GM12878 (cell line): ENCODE measurements around the gene STARD13. TPM values are rescaled to one million over a fixed set of nuclear protein-coding genes. Genes with fewer than 3 reads are reported as not detected.

Experiments used
- ATAC-seq: fragments of 200-7000 bp; cut with Tn5 transposase; 3 replicates; pipeline ENCODE4 v1.9.1; 2020; ENCODE audit warnings: mild to moderate bottlenecking, moderate library complexity
- Bru-seq: library from RNA; stranded (reverse); fragments of 400-500 nt; gene quantifications from one replicate; lab custom pipeline; 2021; lab: Mats Ljungman, UMichigan
- BruChase-seq, 2 experiments: library from RNA; stranded (reverse); fragments of 400-500 nt; gene quantifications; one replicate each; lab custom pipeline; 2021; lab: Mats Ljungman, UMichigan
- BruUV-seq: library from RNA; stranded (reverse); fragments of 400-500 nt; replicated peaks from 2 replicates; lab custom pipeline; 2021; lab: Mats Ljungman, UMichigan
- CTCF ChIA-PET: fragments of 300-600 bp; sonication (Branson Sonifier 250); formaldehyde crosslinking; extraction: SDS; loops from one replicate; lab custom pipeline; 2021; ENCODE audit warnings: inconsistent platforms; lab: Yijun Ruan, JAX
- POLR2A ChIA-PET: fragments of 350-600 bp; formaldehyde crosslinking; extraction: SDS; loops from one replicate; lab custom pipeline; 2021; ENCODE audit warnings: inconsistent platforms; lab: Charles Lee
- RAD21 ChIA-PET: fragments of 300-600 bp; sonication (Branson Sonifier 250); formaldehyde crosslinking; loops from one replicate; lab custom pipeline; 2023; ENCODE audit warnings: antibody characterized with exemption; ENCODE audit not compliant: unreplicated experiment; lab: Charles Lee
- SMC1A ChIA-PET: fragments of 300-600 bp; sonication (Branson Sonifier 250); formaldehyde crosslinking; loops from one replicate; lab custom pipeline; 2023; ENCODE audit not compliant: unreplicated experiment, uncharacterized antibody; lab: Charles Lee
- DNase-seq: peaks from one replicate; pipeline ENCODE4 v3.0.0-alpha.2; 2011; ENCODE audit warnings: low read depth, low spot score
- FAIRE-seq: peaks from 3 replicates; lab custom pipeline; 2011; peaks lifted over from hg19 to GRCh38; lab: Jason Lieb, UNC
- H2AFZ ChIP-seq: 2 replicates; pipeline ENCODE4 v1.6.0; 2011; ENCODE audit warnings: low read depth, low read length, control low read depth; ENCODE audit not compliant: control insufficient read depth
- H3K27ac ChIP-seq: 2 replicates; pipeline ENCODE4 v1.5.1; 2011; ENCODE audit warnings: control low read depth; ENCODE audit not compliant: control insufficient read depth, insufficient read depth
- H3K27me3 ChIP-seq, 2 experiments: replicated peaks in 1 of 2; 2 replicates each; pipeline versions ENCODE4 v1.6.0 to v1.6.1; 2011; ENCODE audit warnings: low read length in 1 of 2; ENCODE audit not compliant: control insufficient read depth in 2 of 2, insufficient read depth in 2 of 2
- H3K36me3 ChIP-seq, 2 experiments: 2 replicates each; pipeline ENCODE4 v1.5.1; 2011; ENCODE audit warnings: low read length in 1 of 2; ENCODE audit not compliant: control insufficient read depth in 2 of 2, insufficient read depth in 2 of 2
- H3K4me1 ChIP-seq: 2 replicates; pipeline ENCODE4 v1.6.1; 2011; ENCODE audit warnings: mild to moderate bottlenecking, low read length, moderate library complexity, mixed read lengths; ENCODE audit not compliant: control insufficient read depth, insufficient read depth
- H3K4me2 ChIP-seq: 2 replicates; pipeline ENCODE4 v1.6.0; 2011; ENCODE audit warnings: control low read depth; ENCODE audit not compliant: control insufficient read depth, insufficient read depth
- H3K4me3 ChIP-seq: fragments of 200-600 bp; sonication (generic); 2 replicates; pipeline ENCODE4 v1.5.1; 2016
- H3K79me2 ChIP-seq: 2 replicates; pipeline ENCODE4 v1.6.0; 2011; ENCODE audit warnings: low read length; ENCODE audit not compliant: control insufficient read depth, insufficient read depth
- H3K9ac ChIP-seq: 2 replicates; pipeline ENCODE4 v1.8.0; 2011; ENCODE audit warnings: low read length, control low read depth, mixed read lengths; ENCODE audit not compliant: control insufficient read depth, insufficient read depth
- H3K9me3 ChIP-seq: replicated peaks from 3 replicates; pipeline ENCODE4 v1.5.1; 2011; ENCODE audit warnings: mild to moderate bottlenecking, low read length; ENCODE audit not compliant: control insufficient read depth, insufficient read depth
- H4K20me1 ChIP-seq: 2 replicates; pipeline ENCODE4 v1.6.0; 2011; ENCODE audit not compliant: control insufficient read depth, insufficient read depth
- BCLAF1 ChIP-seq: fragments of 450-650 bp; IDR thresholded peaks from 2 replicates; pipeline ENCODE4 v1.6.1; 2017; ENCODE audit warnings: antibody characterized with exemption, mild to moderate bottlenecking, moderate library complexity
- BHLHE40 ChIP-seq, 2 experiments: fragments of 450-650 bp in 1 of 2; IDR thresholded peaks; 2 replicates each; pipeline ENCODE4 v1.6.1; 2011 to 2017; ENCODE audit warnings: low read depth in 2 of 2, borderline replicate concordance in 1 of 2, improper control_type of control experiment in 1 of 2, low read length in 1 of 2, mild to moderate bottlenecking in 1 of 2
- E2F4 ChIP-seq: IDR thresholded peaks from 2 replicates; pipeline ENCODE4 v1.6.1; 2012; ENCODE audit warnings: low read depth, low read length, improper control_type of control experiment
- FOS ChIP-seq: IDR thresholded peaks from 3 replicates; pipeline ENCODE4 v1.6.1; 2011; ENCODE audit warnings: borderline replicate concordance; ENCODE audit not compliant: insufficient read length; ENCODE audit errors: extremely low read depth
- MAX ChIP-seq: IDR thresholded peaks from 2 replicates; pipeline ENCODE4 v1.6.1; 2012; ENCODE audit warnings: low read depth, low read length, improper control_type of control experiment
- PML ChIP-seq: IDR thresholded peaks from 2 replicates; pipeline ENCODE4 v1.6.1; 2012; ENCODE audit warnings: low read length, inconsistent platforms
- RAD21 ChIP-seq: IDR thresholded peaks from 2 replicates; pipeline ENCODE4 v1.6.1; 2011; ENCODE audit warnings: mild to moderate bottlenecking, low read depth, low read length, moderate library complexity; ENCODE audit not compliant: insufficient read depth
- USF1 ChIP-seq: IDR thresholded peaks from 2 replicates; pipeline ENCODE4 v1.6.1; 2011; ENCODE audit warnings: borderline replicate concordance, low read depth, mild to moderate bottlenecking, moderate library complexity, mixed read lengths, low read length; ENCODE audit not compliant: insufficient read depth; ENCODE audit errors: extremely low read length
- USF2 ChIP-seq: IDR thresholded peaks from 2 replicates; pipeline ENCODE4 v1.6.1; 2011; ENCODE audit warnings: low read depth, low read length, improper control_type of control experiment, borderline replicate concordance
- WGBS: methylation state at CpG from one replicate; pipeline ENCODE4 v1.1.6; 2016; ENCODE audit warnings: low lambda C conversion rate; ENCODE audit not compliant: insufficient replicate concordance, insufficient coverage; ENCODE audit errors: missing lambda C conversion rate; 5-methylcytosine and 5-hydroxymethylcytosine counted together
- in situ Hi-C: fragments of 300-500 bp; cut with MboI; formaldehyde crosslinking; loops from 9 replicates; pipeline ENCODE4 v1.14.3; 2018; ENCODE audit warnings: mixed read lengths
- intact Hi-C: fragments of 100-400 bp; cut with micrococcal nuclease; formaldehyde crosslinking; loops from one replicate; pipeline ENCODE4 v1.14.2; 2022; ENCODE audit not compliant: unreplicated experiment
- long read RNA-seq, 2 experiments: library from polyadenylated mRNA; unstranded; transcript quantifications; one replicate each; pipeline ENCODE4 v2.0.0, GENCODE V29; 2019 to 2020
- polyA minus RNA-seq, 3 experiments: library from RNA; depleted of rRNA, polyadenylated mRNA; stranded (reverse); fragments of >200 nt; gene quantifications; 2 replicates each; pipeline ENCODE4 v1.2.3, GENCODE V29; 2011
- polyA plus RNA-seq, 11 experiments: library from polyadenylated mRNA; depleted of rRNA in 4 of 11; unstranded in 6 of 11; stranded (reverse) in 5 of 11; fragments of >200 nt; fragmentation: Nextera tagmentation in 4 of 11; fragmentation: Illumina TruSeq in 1 of 11; extraction: Ambion mirVana in 4 of 11; extraction: Trizol in 1 of 11; gene quantifications; 1 replicate in 1 of 11; 2 replicates in 10 of 11; pipeline versions ENCODE4 v1.2.1 to v1.2.3, GENCODE V29; 2011 to 2016; ENCODE audit warnings: inconsistent platforms in 2 of 11, missing spikeins in 2 of 11, low read depth in 1 of 11
- total RNA-seq, 4 experiments: library from RNA; depleted of rRNA in 3 of 4; stranded (reverse); fragments of >200 nt in 3 of 4; fragmentation: Illumina TruSeq in 1 of 4; extraction: Trizol in 1 of 4; gene quantifications; 2 replicates each; pipeline versions ENCODE4 v1.2.1 to v1.2.3, GENCODE V29; 2013 to 2021

The STARD13 gene
- 81.3 and 82.3 TPM in 2 replicates for total RNA-seq (2013; cell fraction: nucleolus; rRNA removed)
- total RNA-seq (2014; rRNA removed) (12.8 and 14.0 TPM in 2 replicates), total RNA-seq (2014; rRNA removed; fragmentation: Illumina TruSeq; extraction: Trizol) (9.0 and 9.3 TPM in 2 replicates), total RNA-seq (2021) (15.1 and 15.9 TPM in 2 replicates), polyA plus RNA-seq (2011; rRNA removed) (35.7 and 41.6 TPM in 2 replicates), polyA plus RNA-seq (2014; fragmentation: Illumina TruSeq; extraction: Trizol) (7.5 and 8.6 TPM in 2 replicates), polyA plus RNA-seq (2014; fragmentation: Nextera tagmentation; extraction: Ambion mirVana) (1 to 10 TPM; 4.0 to 4.1 TPM), polyA plus RNA-seq (2014; rRNA removed) (7.9 and 11.5 TPM in 2 replicates), polyA plus RNA-seq (2016; fragmentation: Nextera tagmentation; extraction: Ambion mirVana) (10 to 100 TPM in 1 of 2 experiments, 1 to 10 TPM in 1; 9.8 to 10.5 TPM), polyA minus RNA-seq (2011; rRNA and poly(A)+ RNA removed) (91.4 and 92.1 TPM in 2 replicates), Bru-seq, nascent RNA (percentile 85 among the genes with signal in this experiment), BruChase-seq, experiment 1, labeled RNA remaining after a 6-hour chase (percentile 63 among the genes with signal in this experiment), BruChase-seq, experiment 2, labeled RNA remaining after a 2-hour chase (percentile 67 among the genes with signal in this experiment)
- polyA plus RNA-seq (2011; ENCODE audit: low read depth), result 1.5 TPM
- polyA plus RNA-seq (2011; cell fraction: cytosol; rRNA removed), result 26.2 and 26.5 TPM in 2 replicates
- 90.1 and 92.8 TPM in 2 replicates for polyA plus RNA-seq (2011; cell fraction: nucleus; rRNA removed)
- 2.1 and 4.1 TPM in 2 replicates for polyA plus RNA-seq (2012)
- polyA minus RNA-seq (2011; cell fraction: cytosol; rRNA and poly(A)+ RNA removed), result 17.9 and 24.3 TPM in 2 replicates
- polyA minus RNA-seq (2011; cell fraction: nucleus; rRNA and poly(A)+ RNA removed), result 85.5 and 147 TPM in 2 replicates
- long read RNA-seq, experiment 1, full-length matches to known transcripts, result 3 of 9 reads
- long read RNA-seq, experiment 1, partial matches to known transcripts, result 4 of 9 reads
- long read RNA-seq, experiment 1, other reads (novel, unspliced or antisense), result 2 of 9 reads
- long read RNA-seq, experiment 2, full-length matches to known transcripts, result 6 of 64 reads
- long read RNA-seq, experiment 2, partial matches to known transcripts, result 32 of 64 reads
- long read RNA-seq, experiment 2, other reads (novel, unspliced or antisense), result 26 of 64 reads

- no peaks in the 10 kb centered on the region for H3K9me3 ChIP-seq
- in situ Hi-C loops, result no loop called here
- ATAC-seq, result peak; percentile 77
- RAD21 ChIA-PET, result no interaction called here
- peak within 1 kb of the TSS; percentile 90 for H3K4me2 ChIP-seq
- H4K20me1 ChIP-seq, result no peaks in the 10 kb centered on the region
- H3K79me2 ChIP-seq, result no peaks in the 10 kb centered on the region
- H3K4me3 ChIP-seq, result peak within 1 kb of the TSS; percentile 70
- WGBS, result 1% methylated on average over 20 of the region's 20 CpGs
- CTCF ChIA-PET, result interaction anchor here (0.6 kb wide), 1 partner anchor 858 kb away, joined by 3 read pairs; the partner anchor contains the start of gene N4BP2L1
- peak; percentile 74 for FAIRE-seq
- H3K4me1 ChIP-seq, result no peaks in the 10 kb centered on the region
- intact Hi-C loops, result no loop called here
- no peaks in the 10 kb centered on the region; a peak in 1 of 4 replicates for H3K27me3 ChIP-seq
- BruUV-seq, result no TSS peak
- peak; percentile 16 for DNase-seq
- peak within 1 kb of the TSS; percentile 97 for H2AFZ ChIP-seq
- H3K9ac ChIP-seq, result peak within 1 kb of the TSS; percentile 71
- no peaks in the 10 kb centered on the region for H3K36me3 ChIP-seq
- SMC1A ChIA-PET, result interaction anchor here (0.8 to 1.2 kb wide), 2 partner anchors 28 to 57 kb away, joined by 3 to 5 read pairs; no protein-coding TSS in a partner anchor
- POLR2A ChIA-PET, result no interaction called here
- peak within 1 kb of the TSS; percentile 36; the same call in 1 of the 2 replicates for H3K27ac ChIP-seq
- TF ChIP-seq USF1 (peak; percentile 87), FOS (peak; percentile 3), BHLHE40 (IDR thresholded peaks at IDR 0.05; ENCODE audit: borderline replicate concordance in 1 of 2, low read depth in 2 of 2, low read length in 1 of 2) (peak; percentile 47 to 51; a peak in 2 of 4 replicates), MAX (peak; percentile 79; the same call in 1 of the 2 replicates), RAD21 (peak; percentile 9; the same call in 1 of the 2 replicates), PML (0 out of 2 replicates have a peak, but pooled peaks have one; percentile 29), E2F4 (no peak), USF2 (peak; percentile 67), BCLAF1 (no peak)
Measured at GRCh38 chr13:33285420-33286124, at the start of gene STARD13. STARD13 (minus strand) TSS chr13:33285755; CDS start chr13:33285638, 117 bp downstream.
